Fibroblast of mammary gland (primary cell): ENCODE data around the gene SDCCAG8.
A peak's percentile ranks its signal among the peaks of the same experiment; 100 is the strongest.

ENCODE experiments used
- DNase-seq: peaks from one replicate; pipeline ENCODE4 v3.0.0-alpha.2; 2010; ENCODE audit warnings: low read depth
- H3K4me3 ChIP-seq: 2 replicates; pipeline ENCODE4 v1.5.1; 2011; ENCODE audit warnings: low read depth, mild to moderate bottlenecking, low read length, moderate library complexity; ENCODE audit not compliant: control insufficient read depth
- TF ChIP-seq, protein P1 (sequence below): conservative IDR thresholded peaks from 2 replicates; pipeline ENCODE4 v1.5.1; 2011; ENCODE audit warnings: low read depth, low read length, inconsistent platforms; ENCODE audit not compliant: control insufficient read depth, insufficient read depth

Gene SDCCAG8

DNA sequence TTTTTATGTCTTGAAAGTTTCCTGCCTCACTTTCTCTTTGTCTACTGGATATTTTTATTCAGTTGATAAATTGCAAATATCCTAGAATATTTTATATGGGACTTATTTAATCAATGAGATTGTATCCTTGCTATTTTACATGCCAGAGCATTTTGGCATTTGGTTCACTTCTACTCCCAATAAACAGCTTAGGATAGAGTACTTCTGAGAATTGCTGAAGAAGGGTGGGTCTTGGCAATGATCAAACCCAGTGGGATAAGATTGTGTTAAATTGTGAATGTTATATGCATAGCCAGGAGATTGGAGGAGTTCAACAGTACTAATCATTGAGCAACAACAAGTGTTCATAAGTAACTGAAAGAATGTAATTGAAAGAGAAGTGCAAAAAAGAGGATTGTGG, 60.1 kb downstream of the SDCCAG8 start:
- H3K4me3 ChIP-seq = no peak overlapping the region
- TF ChIP-seq, protein P1, sequence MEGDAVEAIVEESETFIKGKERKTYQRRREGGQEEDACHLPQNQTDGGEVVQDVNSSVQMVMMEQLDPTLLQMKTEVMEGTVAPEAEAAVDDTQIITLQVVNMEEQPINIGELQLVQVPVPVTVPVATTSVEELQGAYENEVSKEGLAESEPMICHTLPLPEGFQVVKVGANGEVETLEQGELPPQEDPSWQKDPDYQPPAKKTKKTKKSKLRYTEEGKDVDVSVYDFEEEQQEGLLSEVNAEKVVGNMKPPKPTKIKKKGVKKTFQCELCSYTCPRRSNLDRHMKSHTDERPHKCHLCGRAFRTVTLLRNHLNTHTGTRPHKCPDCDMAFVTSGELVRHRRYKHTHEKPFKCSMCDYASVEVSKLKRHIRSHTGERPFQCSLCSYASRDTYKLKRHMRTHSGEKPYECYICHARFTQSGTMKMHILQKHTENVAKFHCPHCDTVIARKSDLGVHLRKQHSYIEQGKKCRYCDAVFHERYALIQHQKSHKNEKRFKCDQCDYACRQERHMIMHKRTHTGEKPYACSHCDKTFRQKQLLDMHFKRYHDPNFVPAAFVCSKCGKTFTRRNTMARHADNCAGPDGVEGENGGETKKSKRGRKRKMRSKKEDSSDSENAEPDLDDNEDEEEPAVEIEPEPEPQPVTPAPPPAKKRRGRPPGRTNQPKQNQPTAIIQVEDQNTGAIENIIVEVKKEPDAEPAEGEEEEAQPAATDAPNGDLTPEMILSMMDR = no peak
- no peak for DNase-seq

DNA sequence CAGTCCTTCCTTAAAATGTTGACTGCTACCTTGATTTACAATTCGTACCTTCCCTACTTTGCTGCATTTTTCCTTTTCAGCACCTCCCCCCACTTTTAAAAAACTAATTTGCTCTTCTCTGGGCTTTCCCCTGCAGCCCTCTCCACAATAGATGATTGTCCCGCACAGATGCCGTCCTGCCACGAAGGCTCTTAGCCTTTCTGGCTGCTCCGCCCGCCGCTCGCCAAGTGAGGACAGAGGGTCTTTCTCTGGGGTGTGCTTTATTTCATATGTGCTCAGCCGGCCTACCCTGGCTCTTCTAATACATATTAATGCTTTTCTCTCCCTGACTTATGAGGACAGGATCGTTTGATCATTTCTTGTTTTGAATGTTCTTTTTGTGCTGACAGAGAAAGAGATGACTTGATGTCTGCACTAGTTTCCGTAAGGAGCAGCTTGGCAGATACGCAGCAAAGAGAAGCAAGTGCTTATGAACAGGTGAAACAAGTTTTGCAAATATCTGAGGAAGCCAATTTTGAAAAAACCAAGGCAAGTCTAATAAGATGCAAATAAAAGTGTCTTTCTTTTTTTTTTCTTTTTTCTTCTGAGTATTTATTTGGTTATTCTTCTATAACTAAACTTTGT, 60.6 kb downstream of the SDCCAG8 start:
- H3K4me3 ChIP-seq = no peak overlapping the region
- no peak for DNase-seq
- TF ChIP-seq, protein P1 = no peak

DNA sequence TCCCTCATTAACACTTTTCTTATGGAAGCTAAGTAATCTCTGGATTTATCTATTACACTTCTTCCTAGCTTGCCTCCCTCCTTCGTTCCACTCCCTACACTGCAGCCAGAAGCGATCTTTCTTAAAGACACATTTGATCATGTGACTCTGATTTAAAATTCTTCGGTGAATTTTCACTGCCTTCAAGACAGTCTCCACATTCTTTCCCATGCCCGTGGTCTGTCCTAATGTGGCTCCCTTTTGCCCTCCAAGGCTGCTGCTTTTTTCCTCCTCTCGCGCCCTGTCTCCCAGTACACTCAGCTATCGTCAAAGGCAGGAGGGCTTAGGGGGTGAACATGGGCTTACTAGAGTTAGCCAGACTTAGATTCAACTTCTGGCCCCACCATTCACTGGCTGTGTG, 64.4 kb downstream of the SDCCAG8 start:
- no peak overlapping the region for H3K4me3 ChIP-seq
- TF ChIP-seq, protein P1 = no peak
- DNase-seq = no peak

DNA sequence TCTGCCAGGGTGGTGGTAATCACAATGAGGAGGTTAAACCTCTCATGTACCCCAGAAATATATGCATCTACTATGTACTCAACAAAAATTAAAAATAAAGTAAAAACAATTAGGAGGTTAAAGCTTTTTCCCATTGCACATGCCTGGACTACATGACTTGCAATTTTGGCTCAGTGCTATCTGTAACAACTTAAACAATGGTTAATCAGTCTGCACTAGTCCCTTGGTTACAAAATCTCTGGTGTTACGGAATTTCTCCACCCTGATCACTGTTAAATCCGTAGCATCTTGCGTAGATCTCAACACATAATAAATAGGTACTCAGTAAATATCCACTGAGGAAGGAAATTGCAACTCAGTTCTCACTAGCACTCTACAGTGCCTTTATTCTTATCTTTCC, 66.5 kb downstream of the SDCCAG8 start:
- no peak overlapping the region for H3K4me3 ChIP-seq
- DNase-seq = no peak
- TF ChIP-seq, protein P1 = no peak

DNA sequence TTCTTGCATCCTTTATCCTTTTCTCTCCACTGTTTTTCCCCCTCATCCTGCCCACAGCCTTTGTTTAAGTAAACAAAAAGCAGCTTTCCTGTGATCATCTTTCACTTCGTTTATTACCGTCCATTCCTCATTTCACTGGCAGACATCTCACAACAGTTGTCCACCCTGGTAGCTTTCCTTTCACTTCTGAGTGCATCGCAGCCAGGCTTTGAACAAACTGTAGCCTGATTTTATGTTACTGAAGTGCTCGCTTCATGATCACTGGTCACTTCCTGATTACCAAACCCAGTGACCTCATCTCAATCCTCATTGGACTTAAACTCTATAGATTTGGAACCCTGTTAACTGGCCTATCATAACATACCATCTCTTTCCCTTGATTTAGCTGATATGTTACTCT, 67.7 kb downstream of the SDCCAG8 start:
- peak; percentile 29 for DNase-seq
- TF ChIP-seq, protein P1 = no peak

DNA sequence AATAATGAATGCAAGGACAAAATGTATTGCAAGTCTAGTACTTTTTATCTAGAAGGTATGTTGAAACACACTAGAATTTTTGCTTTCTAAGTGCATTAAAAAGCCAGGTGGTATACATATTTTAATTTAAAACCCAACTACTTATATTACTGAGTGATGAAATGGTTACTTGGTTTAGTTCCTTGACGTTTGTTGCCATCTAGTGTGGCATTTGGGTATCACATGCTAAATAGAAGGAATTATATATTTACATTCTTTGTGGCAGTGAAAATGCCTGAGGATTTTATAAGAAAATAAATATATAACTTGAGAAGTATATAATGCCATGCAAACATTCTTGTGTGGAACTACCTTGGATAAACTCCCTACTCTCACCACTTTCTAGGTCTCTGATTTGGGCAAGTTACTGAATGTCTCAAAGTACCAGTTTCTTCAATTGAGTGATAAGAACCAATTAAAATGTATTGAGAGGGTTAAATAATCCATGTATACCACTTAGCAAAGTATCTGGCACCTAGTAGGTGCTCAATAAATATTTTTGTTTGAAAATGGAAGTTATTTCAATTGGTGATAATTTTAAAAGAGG, 69.6 kb downstream of the SDCCAG8 start:
- TF ChIP-seq, protein P1 = peak; percentile 76
- DNase-seq = peak; percentile 77
- no peak overlapping the region for H3K4me3 ChIP-seq

More for the DNA sequence above, 67.7 kb downstream of the SDCCAG8 start:
- no peak overlapping the region for H3K4me3 ChIP-seq
